Umbilical cord (tissue), 2 donors: ENCODE measurements around the gene WDHD1. TPM values are rescaled to one million over a fixed set of nuclear protein-coding genes. Genes with fewer than 3 reads are reported as not detected.
A peak's percentile ranks its signal among the peaks of the same experiment; 100 is the strongest.
"Not testable (repeated sequence)": the region's sequence is repeated elsewhere in the genome, so short reads cannot be mapped to it uniquely, and the experiment has no call there.

ENCODE experiments used
- DNase-seq: peaks from one replicate; pipeline ENCODE4 v3.0.0-alpha.2; 2015; ENCODE audit warnings: low spot score
- total RNA-seq: library from RNA; depleted of rRNA; stranded (reverse); fragments of >200 nt; gene quantifications from one replicate; pipeline ENCODE4 v1.2.3, GENCODE V29; 2014; ENCODE audit warnings: low replicate concordance; ENCODE audit not compliant: insufficient read depth

WDHD1 gene
- total RNA-seq, result 8.2 TPM

GRCh38 chr14:55026793-55027561 is at the start of gene WDHD1, which contains the start of gene SOCS4:
TSS of gene WDHD1 (minus strand) at chr14:55027099. CDS start at chr14:55026787, 312 bp downstream.
TSS of gene SOCS4 (plus strand) at chr14:55027236. CDS start at chr14:55043042, 15,806 bp downstream.
- peak; percentile 95 for DNase-seq

- DNase-seq, result no peak
These were observed 48.8 kb upstream of the WDHD1 start for GRCh38 chr14:55075628-55076175.

GRCh38 chr14:55074662-55075061 is 47.8 kb upstream of the WDHD1 start:
- DNase-seq, result no peak

GRCh38 chr14:55073856-55074255 is 47.0 kb upstream of the WDHD1 start:
- DNase-seq, result peak; percentile 70

GRCh38 chr14:55071870-55072640 is 45.2 kb upstream of the WDHD1 start:
- peak; percentile 65 for DNase-seq

- DNase-seq, result peak; percentile 63
These were observed 44.1 kb upstream of the WDHD1 start for GRCh38 chr14:55070981-55071411.

GRCh38 chr14:55066223-55066622 is 39.3 kb upstream of the WDHD1 start:
- DNase-seq, result no peak

GRCh38 chr14:55065411-55065810 is 38.5 kb upstream of the WDHD1 start:
- DNase-seq, result no peak

GRCh38 chr14:55064896-55065295 is 38.0 kb upstream of the WDHD1 start:
- DNase-seq, result not testable (repeated sequence)

- no peak for DNase-seq
These were observed 35.8 kb upstream of the WDHD1 start for GRCh38 chr14:55062517-55063351.

GRCh38 chr14:55059333-55059732 is 32.4 kb upstream of the WDHD1 start:
- DNase-seq, result no peak

- DNase-seq, result no peak
These were observed 31.0 kb upstream of the WDHD1 start for GRCh38 chr14:55057919-55058318.

GRCh38 chr14:55054098-55054497 is 27.2 kb upstream of the WDHD1 start:
- DNase-seq, result no peak

GRCh38 chr14:55053500-55053899 is 26.6 kb upstream of the WDHD1 start:
- no peak for DNase-seq

GRCh38 chr14:55053018-55053417 is 26.1 kb upstream of the WDHD1 start:
- DNase-seq, result no peak

- DNase-seq, result peak; percentile 39
These were observed 25.5 kb upstream of the WDHD1 start for GRCh38 chr14:55052269-55052930.

- DNase-seq, result peak; percentile 96
These were observed 24.7 kb upstream of the WDHD1 start, which contains the start of gene MAPK1IP1L for GRCh38 chr14:55051423-55052268. TSS of gene MAPK1IP1L (plus strand) at chr14:55051647. CDS start at chr14:55061684, 10,037 bp downstream.

- no peak for DNase-seq
These were observed 24.2 kb upstream of the WDHD1 start for GRCh38 chr14:55051165-55051422.

- DNase-seq, result no peak
These were observed 22.1 kb upstream of the WDHD1 start for GRCh38 chr14:55048900-55049436.
